Measurements from ENCODE around the gene C1GALT1C1.
"Not testable (repeated sequence)": the region's sequence is repeated elsewhere in the genome, so short reads cannot be mapped to it uniquely, and the experiment has no call there.

C1GALT1C1 gene

DNA sequence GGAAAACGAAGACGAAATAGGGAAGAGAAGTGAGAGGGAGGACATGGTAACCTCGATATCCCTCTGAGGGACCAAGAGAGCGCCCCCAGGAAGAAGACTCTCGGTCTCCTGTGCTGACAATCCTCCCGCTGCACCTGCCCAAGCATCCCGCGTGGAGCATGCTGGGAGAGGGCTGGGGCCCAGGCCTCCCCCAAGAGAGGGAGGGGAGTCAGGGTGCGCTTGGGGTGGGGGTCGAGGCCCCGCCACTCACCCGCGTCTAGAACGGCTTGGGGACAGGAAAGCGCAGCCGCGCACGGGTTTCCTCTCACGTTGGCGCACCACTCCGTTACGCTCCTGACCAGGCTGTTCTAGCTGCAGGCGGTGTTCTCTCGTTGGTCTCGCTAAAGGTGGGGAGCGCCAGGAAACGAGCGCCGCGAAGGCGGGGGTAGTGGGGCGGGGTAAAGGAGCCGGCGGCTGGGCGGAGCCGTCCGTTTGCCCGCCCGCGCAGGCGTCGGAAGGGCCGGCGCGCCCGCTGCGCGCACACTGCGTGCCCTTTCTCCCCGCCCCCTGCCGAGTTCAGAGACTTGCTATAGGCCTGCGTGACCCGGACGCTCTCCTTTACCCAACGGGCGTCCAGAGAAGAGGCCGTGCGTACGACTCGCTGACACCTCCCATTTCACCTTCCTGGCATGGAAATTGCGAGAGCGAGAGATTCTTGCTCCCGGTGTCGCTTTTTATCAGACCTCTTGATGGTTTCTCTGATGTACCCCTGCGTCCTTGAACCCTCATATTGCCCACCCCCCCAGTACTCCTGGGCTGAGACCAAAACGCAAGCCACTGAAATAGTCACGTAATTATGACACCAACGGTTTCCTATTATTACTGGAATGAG is at the start of gene C1GALT1C1:
C1GALT1C1 (minus strand) TSS at position 388 of the 871 bp plus-strand sequence. CDS start 2,888 bp downstream, outside the sequence.
- DNase-seq = peak; percentile 81

DNA sequence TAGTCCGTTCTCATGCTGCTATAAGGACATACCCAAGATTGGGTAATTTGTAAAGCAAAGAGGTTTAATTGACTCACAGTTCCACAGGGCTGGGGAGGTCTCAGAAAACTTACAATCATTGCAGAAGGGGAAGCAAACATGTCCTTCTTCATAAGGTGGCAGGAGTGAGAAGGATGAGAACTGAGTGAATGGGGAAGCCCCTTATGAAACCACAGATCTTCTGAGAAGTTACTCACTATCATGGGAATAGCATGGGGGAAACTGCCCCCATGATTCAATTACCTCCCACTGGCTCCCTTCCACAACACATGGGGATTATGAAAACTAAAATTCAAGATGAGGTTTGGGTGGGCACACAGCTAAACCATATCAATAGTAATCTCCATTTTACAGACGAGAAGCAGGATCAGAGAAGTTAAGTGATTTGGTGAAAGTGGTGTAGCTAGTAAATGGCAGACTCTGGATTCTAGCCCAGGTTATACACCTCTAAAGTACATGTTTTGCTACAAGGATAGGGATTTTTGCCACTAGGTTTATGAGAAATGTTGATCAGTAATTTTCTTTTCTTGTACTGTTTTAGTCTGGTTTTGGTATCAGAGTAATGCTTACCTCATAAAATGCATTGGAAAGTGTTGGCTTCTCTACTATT is 47.3 kb upstream of the C1GALT1C1 start:
- no peak for DNase-seq

DNA sequence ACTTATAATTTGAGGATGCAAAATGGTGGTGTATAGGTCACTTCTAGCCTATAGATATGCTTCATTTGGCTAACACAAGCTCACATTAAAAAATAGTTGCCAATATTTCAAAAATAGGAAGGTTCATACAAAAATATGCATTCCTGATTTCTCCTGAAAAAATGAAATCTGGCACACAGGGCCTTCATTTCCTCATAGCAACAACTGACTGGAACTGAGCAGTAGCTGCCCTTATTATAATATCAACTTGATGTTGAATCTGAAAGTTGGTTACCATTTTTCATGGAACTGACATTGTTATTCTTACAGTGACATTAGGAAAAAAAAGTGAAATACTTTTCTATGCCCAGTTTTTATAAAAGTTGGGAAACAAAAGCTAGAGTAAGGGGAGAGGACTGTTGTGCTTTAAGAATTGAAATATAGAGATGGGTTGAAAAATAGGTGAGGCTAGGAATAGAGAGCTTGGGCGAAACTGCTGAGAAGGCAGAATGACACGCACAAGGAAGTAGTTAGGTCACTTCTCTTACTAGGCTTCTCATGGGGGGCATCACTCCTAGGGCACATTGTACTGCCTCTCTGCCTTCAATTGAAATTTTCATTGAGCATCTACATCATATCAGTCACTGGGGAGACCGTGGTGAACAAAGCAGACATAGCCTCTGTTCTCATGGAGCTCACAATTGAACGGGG is 43.1 kb upstream of the C1GALT1C1 start:
- DNase-seq = no peak

DNA sequence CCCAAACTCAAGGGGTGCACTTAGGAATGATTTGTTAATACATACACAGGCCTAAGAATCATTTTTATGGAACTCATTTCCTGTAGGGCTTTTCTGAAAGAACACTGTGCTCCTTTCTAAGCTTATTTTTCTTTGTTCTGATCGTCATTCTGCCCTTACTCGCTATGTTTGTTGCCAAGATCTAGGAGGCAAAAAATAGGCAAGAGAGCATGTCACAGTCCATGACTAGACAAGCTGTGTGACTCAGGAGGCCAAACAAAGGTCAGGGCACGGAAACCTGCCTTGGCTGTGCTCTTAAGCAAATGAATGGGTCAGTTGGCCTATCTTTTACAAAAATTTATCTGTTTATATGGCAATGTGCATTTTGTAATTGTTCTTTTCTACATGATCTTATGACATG is 42.5 kb upstream of the C1GALT1C1 start:
- peak; percentile 29 for DNase-seq

- DNase-seq = no peak
Measured at GRCh38 chrX:120671963-120672362, 42.1 kb upstream of the C1GALT1C1 start.

DNA sequence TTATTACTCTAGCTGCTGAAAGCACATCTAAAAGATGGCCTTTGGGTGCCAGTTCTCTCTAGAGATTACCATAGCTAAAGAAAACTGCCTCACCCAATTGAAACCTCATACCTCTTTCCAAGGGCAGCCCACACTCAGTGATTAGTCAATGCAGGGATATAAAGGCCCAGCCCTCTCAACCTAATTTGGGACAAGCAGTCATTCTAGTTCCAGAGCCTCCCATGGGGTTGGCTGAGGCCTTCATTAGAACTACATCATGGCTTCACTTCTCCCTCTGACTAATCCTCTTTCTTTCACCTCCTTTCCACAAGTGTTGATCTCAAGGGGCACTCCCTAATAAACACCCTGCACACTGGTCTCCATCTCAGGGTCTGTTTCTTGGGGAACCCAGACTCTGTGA is 38.5 kb upstream of the C1GALT1C1 start:
- DNase-seq = no peak

DNA sequence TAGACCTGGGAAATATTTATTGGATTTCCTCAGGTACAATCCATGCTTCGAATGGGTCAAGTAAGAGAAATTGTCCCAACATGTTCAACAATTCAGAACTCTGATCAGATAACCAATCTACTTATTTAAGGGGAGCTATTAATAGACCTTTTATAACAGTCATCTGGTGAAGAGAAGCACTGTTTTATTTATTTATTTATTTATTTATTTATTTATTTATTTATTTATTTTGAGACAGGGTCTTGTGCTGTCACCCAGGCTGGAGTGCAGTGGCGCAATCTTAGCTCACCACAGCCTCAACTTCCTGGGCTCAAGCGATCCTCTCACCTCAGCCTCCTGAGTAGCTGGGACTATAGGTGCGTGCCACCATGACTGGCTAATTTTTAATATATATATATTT is 34.7 kb upstream of the C1GALT1C1 start:
- not testable (repeated sequence) for DNase-seq

DNA sequence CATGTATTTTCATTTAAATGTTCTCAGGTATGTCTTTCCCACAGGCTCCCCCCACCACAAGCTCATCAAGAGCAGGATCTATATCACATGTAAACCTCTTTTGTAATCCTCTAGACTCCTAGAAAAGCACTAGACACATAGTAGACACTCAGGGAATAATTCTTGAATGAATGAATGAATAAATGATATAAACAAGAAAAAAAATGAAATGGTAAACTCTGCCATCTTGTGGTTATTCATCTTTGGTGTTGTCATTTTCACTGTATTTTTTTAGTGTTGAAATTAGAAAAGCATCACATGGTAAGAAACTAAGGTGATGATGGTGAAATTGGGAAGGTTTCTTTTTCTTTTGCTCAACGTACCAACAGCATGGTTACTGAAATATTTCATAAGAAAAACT is 34.2 kb upstream of the C1GALT1C1 start:
- DNase-seq = no peak

GRCh38 chrX:120662662-120663061 is 32.8 kb upstream of the C1GALT1C1 start:
- no peak for DNase-seq

DNA sequence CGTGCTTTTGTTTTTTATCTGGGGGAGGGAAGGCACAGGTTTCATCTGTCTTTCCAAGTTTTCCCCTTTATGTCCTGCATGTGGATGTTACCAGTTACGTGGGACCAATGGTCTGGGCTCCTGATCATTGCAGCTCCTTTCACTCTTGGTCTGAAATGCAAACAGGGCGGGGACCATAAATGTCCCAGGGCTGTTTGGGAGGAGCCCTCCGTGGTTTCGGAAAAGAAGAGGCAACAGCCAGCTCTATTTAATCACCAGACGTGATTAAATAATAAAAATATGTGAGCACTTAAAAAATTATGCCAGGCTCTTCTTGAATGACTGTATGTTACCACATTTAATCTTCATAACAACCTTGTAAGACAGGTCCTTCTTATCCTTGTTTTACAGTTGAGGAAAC is 30.8 kb upstream of the C1GALT1C1 start:
- no peak for DNase-seq

- no peak for DNase-seq
Measured at GRCh38 chrX:120653000-120653399, 23.1 kb upstream of the C1GALT1C1 start.

GRCh38 chrX:120652256-120652655 is 22.4 kb upstream of the C1GALT1C1 start:
- DNase-seq = not testable (repeated sequence)

- no peak for DNase-seq
Measured at GRCh38 chrX:120647127-120647526, 17.3 kb upstream of the C1GALT1C1 start.

GRCh38 chrX:120642871-120643270 is 13.0 kb upstream of the C1GALT1C1 start:
- no peak for DNase-seq

DNA sequence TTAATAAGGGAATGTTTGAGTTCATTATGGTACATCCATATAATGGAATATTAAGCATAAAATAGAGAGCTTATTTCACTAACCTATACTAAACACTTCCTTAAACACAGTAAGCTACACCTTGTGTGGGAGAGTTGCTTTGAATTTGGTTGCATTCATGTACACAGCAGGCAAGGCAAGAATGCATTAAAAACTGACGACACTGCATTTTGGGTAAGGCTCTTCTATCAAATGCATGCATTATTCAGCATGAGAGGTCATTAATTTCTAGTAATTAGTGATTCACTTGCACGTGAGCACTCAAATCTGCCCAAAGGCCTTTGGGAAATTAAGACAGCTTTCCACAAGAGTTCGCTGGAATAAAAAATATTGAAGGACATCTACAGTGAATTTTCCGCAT is 8.8 kb upstream of the C1GALT1C1 start:
- DNase-seq = no peak

DNA sequence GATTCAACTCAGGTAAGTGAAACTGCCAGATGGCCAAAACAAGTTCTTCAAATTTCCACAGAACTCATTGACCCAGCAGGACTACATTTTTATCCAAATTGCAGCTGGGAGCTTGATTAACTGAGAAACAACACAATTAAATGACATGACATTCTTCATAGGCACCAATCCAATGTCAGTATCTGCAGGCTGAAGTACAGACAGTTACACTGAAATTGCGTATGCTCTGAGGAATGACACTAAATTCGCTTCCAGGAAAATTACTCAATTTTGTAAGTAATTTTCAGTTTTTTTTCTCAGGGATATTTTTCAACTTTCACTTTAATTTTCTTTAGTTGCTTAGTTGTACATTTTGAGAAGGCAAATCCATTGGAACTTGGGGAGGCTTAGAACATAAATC is 4.5 kb downstream of the C1GALT1C1 start:
- DNase-seq = no peak

GRCh38 chrX:120617996-120618630 is 11.7 kb downstream of the C1GALT1C1 start:
- no peak for DNase-seq

DNA sequence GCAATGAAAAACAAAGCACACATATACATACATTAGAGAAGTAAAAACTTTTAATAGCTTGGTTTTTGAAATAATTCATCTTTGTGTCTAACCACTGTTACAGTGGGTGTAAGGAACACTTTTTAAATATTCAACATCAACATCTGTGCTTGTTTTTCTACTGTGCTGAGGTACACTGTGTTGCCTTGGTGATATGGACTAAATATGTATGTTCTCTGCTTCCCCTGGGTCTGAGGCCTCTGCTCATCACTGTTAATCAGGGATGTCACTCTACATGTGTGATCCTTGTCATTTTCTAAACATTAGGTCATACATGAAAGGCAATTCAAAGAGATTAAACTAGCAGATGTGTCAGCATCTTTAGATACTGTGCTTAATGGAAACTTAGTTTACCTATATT is 15.0 kb downstream of the C1GALT1C1 start:
- DNase-seq = no peak

DNA sequence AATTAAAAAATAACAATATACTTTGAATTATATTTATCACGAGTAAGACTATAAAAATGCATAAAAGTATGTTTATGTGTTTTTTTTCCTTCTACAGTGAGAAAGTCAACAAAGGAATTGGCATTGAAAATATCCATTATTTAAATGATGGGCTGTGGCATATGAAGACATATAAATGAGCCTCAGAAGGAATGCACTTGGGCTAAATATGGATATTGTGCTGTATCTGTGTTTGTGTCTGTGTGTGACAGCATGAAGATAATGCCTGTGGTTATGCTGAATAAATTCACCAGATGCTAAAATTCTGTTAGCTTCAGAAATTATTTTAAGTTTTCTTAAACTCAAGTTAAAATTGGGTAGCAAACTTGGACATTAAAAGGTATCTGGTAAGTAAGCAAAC is 17.8 kb downstream of the C1GALT1C1 start:
- no peak for DNase-seq

DNA sequence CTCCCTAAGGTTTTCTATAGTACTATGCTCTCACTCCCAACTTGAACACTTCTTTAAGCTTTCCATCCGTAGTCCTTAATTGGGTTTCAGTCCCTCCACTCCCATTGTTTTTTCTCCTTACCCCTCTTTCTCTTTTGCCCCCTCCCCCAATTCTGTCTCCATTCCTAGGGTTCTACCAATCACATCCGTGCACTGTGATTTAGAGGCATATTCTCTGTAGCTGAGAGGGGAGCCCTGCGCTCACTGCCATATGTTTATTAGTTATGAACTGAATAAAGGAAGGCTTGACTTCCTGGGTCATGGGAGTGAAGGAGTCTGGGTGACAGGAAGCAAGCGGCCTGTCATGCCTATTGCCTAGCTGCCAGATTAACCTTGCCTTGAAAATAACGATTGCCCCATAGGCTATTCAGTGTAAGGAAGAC is 25.5 kb downstream of the C1GALT1C1 start:
- no peak for DNase-seq

GRCh38 chrX:120603707-120604360 is 26.0 kb downstream of the C1GALT1C1 start, which contains the start of gene MCTS1:
MCTS1 (plus strand) TSS chrX:120604101; CDS start chrX:120604237, 136 bp downstream.
- peak; percentile 93 for DNase-seq

GRCh38 chrX:120585702-120586101 is 44.2 kb downstream of the C1GALT1C1 start:
- DNase-seq = no peak
